ENCODE measurements around the gene G6PC3.

G6PC3 gene

GRCh38 chr17:44120851-44121605 lies 50.5 kb downstream of the G6PC3 start:
- no peak for DNase-seq (ENCODE audit: low read depth)
- no peak for TF ChIP-seq CTCF (conservative IDR thresholded peaks at IDR 0.05; ENCODE audit: low read length)
- H3K4me3 ChIP-seq (ENCODE audit: low read length) = peak overlapping the region; percentile 89

- H3K4me3 ChIP-seq (ENCODE audit: low read length) = peak overlapping the region; percentile 89
- TF ChIP-seq CTCF (conservative IDR thresholded peaks at IDR 0.05; ENCODE audit: low read length) = no peak
- DNase-seq (ENCODE audit: low read depth) = no peak
These were observed 51.7 kb downstream of the G6PC3 start for GRCh38 chr17:44121997-44122815.

GRCh38 chr17:44122816-44123355 lies 52.4 kb downstream of the G6PC3 start:
- no peak for TF ChIP-seq CTCF (conservative IDR thresholded peaks at IDR 0.05; ENCODE audit: low read length)
- DNase-seq (ENCODE audit: low read depth) = no peak
- H3K4me3 ChIP-seq (ENCODE audit: low read length) = peak overlapping the region; percentile 89

DNA sequence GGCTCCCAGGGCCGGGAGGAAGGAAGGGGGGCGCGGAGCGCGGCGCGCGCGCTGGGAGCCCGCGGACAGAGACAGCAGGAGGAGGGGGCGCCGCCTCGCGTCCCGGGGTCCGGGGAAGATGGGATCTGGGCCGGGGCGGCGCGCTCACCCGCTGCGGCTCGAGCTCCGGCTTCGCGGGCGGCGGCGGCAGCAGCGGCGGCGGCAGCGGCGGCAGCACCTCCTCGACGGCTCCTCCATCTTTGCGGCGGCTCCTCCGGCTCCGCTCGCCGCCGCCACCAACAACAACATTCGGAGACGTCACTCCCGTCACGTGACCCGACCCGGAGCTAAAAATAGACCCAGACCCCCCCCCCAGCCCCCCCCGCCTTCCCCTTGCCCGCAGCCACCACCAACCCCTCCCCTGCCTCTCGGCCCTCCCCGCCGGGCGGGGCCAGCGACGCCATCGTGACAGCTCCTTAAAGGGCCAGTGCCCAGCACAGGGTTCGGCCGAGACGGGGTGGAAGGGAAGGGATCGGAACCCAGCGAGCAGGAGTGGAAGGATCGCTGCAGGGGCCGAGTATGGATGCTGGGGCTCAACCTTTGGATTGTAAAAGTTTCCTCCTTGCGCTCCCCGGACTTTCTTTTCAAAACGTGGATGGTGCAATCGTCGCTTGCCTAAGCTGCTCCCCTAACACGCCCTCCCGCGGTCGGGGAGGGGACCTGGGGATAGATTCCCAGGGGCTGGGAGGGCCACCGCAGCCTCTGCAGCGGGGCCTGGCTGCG lies 53.0 kb downstream of the G6PC3 start, which contains the start of gene HDAC5:
TSS of gene HDAC5 (minus strand) at position 286 of the 762 bp plus-strand sequence. CDS start 6,126 bp downstream, outside the sequence.
- peak; percentile 93 for DNase-seq (ENCODE audit: low read depth)
- H3K4me3 ChIP-seq (ENCODE audit: low read length) = peak within 1 kb of the TSS; percentile 89
- peak; percentile 57 for TF ChIP-seq CTCF (conservative IDR thresholded peaks at IDR 0.05; ENCODE audit: low read length)

DNA sequence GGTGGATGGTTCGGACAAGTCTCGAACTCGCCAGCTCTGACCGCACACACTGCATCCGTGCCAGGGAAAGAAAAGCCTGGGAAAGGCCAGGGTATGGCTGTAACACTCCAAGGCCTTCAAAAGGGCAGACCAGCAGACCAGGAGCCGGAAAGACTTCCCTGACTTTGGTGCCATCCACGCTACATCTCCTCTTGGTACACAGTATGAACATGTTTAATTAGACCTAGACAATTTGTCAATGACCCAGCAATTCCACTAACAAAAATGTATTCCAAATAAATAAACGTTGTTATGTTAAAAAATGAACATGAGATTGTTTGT lies 53.5 kb downstream of the G6PC3 start:
- peak overlapping the region; percentile 74 for H3K4me3 ChIP-seq (ENCODE audit: low read length)
- no peak for TF ChIP-seq CTCF (conservative IDR thresholded peaks at IDR 0.05; ENCODE audit: low read length)
- no peak for DNase-seq (ENCODE audit: low read depth)
